Measurements from ENCODE around the gene NFIA.

The NFIA gene

DNA sequence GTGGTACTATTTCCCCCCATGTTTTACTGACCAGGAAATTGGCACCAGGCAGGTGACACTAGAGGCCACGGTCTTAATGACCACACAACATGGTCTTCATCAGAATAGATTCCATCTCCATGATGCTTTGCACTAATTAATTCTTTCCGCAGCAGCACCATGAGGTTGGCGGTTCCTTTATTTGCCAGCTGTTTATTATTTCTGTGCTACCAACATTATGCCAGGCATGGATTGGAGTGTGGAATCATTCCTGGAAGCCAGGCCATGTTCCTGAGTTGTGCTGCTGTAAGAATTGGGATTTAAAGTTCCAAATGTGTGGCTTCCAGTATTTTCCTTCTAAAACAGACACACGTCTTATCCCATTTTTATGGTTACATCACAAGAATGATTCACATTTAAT, 107.8 kb downstream of the NFIA start:
- no peak for DNase-seq

DNA sequence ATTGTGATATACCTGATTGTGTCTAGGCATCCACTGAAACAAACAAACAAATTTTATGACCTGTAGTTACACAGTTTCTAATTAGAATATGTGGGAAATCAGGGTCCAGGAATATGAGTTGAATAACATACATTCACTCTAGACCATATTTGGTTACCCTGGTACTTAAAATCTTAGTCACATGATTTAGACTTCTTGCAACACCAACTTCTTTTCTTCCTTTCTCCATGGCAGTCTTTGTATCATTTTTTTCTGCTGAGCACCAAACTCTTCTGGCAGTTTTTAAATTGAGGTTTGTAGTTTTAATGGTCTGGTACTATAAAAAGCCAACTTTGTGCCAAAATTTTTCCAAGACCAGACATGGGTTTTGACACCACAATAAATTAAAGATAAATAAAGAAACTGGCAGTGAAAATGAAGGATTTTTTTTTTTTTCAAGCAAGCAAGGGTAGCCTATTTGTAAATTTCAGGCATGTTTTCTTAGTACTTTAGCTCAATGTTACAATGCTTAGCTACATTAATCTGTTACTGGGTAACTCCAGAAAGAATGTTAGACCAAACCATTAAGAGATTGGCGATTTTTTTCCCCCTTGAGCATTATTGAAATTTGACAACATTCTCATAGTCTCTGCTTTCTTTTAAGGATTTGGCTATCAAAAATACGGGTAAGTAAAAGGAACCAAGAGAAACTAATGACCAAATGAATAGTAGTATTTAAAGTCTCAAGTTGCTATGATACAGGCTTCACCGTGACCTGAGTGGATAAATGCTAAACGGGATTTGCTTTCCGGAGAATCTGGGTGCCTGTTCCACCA, 108.5 kb downstream of the NFIA start:
- no peak for DNase-seq

DNA sequence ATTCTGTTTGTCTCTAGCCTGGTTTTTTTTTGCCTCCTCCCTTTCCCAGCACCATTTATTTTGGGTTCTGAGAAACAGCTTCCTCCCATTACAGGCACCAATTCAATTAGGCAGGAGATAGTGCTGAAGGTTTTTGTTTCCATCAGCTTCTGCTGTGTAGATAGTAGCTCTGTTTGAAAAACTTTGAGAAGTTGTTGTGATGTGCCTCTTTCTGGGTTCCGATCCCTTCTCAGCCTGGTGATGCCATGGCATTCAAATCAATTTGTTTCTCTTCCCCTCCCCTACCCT, 109.0 kb downstream of the NFIA start:
- DNase-seq = no peak

DNA sequence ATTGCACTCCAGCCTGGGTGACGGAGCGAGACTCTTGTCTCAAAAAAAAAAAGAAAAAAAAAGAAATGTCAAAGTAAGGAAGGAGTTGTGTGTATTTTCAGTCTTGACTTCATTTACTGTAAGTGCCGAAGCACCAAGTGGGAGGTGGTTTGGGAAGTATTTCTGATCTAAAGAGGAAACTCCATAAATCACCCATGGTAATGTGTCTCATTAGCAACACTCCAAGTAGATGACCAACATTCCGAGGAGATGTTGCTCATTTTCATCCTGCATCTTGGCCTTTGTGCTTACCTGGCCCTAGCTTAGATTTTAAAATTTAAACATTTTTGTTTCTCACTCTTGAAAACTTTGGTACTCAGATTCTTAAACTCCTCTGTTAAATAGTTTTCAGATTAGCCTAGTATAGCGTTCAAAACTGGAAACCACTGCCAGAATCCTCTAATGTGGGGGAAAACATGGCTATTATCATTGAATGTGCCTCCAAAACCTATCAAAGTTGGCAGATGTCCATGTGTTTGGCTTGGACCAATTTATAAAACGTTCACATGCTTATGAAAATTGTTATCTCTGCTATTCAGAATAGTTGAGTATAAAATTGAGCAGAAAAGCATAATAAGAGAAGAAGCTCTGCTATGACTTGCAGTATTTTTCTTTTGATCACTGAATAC, 110.4 kb downstream of the NFIA start:
- DNase-seq = no peak

DNA sequence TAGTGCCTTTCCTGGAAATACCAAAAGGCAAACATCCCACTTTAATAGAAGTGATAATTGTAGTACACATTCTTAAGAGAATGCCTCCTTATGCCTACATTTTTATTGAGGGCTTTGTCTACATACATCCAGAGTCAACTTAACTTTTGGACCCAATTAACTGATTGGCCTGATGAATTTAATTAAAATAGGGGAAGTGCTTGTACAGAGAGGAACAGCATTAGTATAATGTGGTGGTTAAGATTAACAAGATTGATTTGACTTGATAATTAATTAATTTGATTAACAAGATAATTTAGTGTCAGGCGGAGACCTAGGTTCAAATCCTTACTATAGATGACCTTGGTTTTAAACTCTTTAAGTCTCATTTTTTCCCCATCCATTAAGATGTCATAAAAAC, 111.4 kb downstream of the NFIA start:
- DNase-seq = no peak

DNA sequence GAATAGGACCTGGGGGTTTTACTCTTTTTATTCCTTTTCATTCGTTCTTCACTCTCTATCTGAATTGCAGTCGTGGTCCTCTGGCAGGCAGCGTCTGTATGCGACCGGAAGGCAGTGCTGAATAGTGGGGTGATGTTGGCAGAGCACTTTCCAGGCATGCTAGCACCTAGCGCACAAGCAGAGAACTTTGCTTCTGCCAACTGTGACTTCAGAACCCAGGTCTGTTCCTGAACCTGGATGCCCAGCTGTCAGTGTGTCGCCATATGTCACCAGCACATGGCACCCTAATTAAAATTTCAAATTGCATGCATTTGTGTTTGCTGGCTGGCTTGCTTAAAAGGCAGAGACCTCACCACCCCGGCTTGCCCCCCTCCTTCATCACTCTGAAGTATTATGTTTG, 116.2 kb downstream of the NFIA start:
- no peak for DNase-seq

DNA sequence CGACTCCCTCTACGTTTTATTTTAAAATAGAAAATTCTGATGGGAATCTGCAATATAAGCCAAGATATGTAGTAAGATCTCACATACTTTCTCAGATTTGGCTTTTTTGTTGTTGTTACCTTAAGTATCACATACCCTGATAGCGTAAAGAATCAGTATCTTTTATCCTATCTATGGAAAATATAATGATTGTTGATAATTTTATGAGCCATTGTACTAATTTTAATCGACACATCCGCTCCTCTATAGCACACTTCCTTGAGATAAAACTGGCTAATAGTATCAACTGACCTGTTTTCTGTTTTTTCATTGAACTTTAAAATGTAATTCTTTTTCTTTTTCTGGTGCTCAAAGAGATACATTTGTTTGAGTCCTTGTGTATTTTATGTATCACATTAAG, 118.7 kb downstream of the NFIA start:
- no peak for DNase-seq

DNA sequence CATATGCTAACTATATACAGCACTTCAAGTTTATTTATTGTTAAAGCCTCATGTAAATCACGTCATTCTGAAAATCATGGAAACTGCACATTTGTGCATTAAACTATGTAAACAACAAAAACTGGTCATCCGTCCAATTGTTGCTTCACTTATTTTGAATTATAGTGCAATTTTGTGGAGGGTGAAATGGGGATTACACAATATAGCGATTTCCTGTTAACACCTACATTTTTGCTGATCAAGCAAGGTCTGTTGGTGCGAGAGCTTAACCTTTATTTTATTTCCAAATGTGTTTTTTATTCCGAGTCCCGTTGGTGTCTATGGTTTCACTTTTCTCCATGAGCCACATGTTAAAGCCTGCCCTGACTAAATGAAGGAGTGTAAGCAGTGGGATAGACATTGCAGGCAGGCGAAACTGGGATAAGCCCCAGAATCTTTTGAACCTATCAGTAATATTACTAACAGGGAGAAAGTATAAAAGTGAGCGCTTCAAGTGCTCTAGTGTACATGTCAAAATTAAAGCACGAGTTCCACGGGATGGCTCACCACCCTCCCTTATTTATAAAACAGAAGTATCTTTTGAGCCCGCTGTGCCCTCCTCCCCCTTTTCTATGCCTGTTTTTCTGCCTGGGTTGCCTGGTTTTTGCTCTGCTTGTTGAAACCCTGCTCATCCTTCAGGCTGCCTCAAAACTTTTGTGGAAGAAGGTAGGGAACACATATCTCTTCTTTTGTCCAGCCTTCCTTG, 120.7 kb downstream of the NFIA start:
- no peak for DNase-seq

DNA sequence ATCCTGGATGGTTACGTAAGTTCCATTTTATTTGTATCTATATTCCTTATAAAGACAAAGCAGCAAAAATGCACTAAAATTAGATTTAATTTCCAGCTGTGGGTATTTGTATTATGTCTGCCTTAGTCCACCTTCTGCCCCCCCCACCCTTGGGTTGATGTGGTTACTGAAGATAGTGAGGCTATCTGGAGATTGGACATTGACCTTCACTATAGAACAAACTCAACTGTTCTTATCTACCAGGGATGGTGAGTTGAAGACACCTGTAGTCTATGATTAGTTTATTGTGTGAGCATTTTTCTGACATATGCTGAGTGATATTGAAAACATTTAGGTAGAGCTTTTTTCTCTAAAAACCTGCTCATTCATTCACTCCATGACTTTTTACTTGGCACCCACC, 122.2 kb downstream of the NFIA start:
- no peak for DNase-seq

DNA sequence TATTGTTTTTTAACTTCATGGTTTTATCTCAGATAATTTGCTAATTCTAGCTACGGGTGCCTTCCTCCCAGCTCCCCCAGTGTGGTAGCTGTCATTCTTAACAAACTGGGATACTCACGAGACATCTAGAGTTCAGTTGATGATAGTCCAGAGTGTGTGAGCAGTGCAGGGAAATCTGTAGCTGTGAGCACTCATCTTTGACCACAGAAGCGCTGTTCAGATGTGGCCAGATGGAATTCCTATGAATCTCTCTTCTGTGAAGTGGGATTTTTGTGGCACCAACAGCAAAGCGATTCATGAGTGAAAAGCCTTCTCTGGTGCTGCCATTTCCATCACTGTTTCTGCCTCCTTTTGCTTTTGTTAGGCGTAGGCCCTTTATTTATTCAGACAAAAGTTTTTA, 125.1 kb downstream of the NFIA start:
- DNase-seq = no peak

DNA sequence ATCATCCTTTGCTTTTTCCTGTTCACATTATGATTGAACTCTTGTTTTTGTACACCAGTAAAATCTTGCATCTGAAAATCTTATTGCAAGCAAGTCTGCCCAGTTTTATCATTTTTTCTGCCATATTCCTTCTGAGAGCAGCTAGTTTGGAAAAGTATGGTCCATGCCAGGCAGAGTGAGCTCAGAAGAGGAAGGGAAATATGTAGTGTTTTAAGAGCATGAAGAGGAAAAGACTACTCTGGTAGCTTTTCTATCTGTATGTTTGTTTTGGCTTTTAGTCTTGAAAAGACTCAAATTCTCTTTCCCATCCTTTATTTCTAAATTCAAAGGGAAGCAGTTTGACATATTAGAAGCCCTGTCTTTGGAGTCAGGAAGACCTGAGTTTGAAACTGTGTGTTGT, 125.8 kb downstream of the NFIA start:
- no peak for DNase-seq

DNA sequence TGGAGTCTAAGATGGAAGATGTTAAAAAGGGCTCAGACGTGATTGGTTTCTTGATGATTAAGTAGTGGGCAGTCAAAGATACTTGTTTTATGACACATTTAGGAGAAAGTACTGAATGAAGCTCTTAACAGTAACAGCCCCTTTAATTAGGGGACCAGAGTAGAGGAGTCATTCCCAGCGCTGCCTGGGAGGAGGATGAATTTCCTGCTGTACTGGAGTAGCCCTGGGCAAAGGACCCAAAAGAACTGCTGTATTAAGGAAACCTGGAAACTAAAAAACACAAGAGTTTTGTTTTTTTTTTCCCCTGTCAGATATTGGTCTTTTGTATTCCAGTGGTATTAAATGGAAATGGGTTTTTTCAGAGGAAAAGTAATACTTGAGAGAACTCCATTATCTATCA, 126.5 kb downstream of the NFIA start:
- no peak for DNase-seq

DNA sequence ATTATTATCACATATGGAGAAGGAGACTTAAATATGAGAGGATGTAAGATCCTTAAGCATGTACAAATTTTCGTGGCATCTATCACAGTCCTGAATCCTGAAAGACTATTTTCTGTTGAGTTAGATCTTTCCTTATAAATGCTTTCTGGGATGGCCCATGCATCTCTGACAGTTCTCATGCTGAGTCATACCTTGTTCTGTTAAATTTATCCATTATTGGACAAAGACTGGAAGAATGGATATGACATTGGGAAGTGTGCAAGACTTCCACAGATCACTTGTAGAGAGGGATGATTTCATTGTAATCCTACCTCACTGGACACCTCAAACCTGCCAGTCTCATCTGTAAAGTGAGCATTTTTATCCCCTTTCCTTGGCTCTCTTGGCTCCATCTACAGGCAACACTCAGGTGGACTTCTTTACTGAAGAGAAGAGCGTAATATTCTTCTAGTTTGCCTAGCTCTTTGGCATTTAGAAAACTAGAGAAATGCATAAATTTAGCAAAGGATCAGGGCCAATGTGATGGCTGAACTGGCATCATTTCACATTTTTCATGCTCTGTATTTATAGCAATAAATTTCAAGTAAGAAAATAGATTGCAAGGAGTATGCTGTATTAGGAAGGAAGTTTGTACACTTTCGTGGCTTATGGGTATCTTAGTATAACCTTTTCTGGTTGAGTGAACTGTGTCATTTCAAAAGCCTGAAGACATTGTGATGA, 128.2 kb downstream of the NFIA start:
- DNase-seq = no peak

DNA sequence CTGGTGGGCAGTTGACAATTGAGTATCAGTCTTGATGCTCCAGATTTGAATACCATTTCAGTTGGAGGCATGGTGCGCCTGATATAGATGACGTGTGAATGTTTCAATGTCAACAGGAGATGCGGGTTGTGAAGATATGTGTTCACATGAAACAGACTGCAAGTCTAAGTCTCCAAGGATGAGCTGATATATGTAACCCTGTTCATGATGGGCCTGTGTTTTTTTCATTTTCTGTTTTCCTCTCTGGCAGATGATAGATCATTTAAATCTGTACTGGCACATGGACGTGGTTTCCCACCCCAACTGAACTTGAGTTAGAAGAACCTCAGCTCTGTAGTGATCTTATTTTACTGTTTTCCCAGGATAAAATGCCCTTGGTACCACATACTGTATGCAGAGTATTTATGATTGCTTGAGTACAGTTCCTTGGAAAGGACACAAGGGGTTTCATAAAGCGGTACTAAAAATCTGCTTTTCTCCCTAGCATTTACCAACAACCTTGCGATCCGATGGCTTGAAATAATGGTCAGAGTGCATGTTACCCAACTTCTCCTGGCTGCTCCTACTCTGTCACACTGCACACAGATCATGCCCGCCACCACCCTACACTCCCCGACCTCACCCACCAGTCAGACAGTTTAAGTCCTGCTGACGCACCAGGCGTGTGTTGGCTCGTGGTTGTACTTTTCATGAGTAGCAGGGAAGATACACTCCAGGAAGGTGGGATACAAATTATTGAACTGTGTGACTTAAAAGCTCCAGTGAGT, 131.1 kb downstream of the NFIA start:
- DNase-seq = no peak

DNA sequence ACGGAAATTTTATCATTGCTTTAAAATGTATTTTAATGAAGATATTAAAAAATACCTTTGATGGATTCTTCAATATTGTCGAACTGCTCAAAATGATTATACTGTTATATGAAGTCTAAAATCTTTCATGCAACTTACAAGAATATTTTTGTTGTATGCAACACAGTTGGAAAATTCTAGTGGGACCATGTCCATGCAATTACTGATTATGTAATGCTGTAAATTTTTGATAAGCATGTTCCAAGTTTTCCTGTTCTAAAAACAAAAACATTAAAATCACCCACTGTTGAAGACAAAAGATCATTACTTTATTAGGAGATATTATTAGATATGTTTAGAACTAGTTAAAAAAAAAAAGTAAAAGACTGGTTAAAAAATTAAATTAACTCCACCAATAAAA, 132.8 kb downstream of the NFIA start:
- DNase-seq = no peak

DNA sequence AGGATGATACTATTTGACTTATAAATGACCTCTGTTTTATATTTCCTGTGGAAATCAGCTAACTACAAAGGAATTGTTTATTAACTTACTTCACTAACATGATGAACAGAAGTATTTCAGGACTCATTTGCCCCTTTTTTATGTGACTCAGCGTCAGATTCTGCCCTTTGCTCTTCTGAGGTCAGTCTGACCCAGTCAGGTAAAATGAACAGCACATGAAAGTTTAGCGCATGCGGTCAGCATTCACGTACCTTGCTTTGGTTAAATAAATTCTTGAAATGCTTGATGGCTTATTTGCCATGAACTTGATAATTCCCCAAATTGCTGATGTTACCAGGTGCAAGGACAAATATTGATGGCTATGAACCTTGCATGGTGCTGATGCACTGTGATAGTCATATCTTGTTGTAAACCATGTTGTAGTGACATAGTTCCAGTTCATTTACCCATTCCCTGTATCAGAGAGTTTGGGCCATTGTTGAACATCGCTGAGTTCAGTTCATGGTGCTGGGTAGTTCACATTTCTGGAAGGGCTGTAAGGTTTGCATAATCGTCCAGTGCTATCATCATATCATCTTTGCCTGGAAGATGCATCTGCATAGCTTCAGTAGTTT, 133.4 kb downstream of the NFIA start:
- no peak for DNase-seq

DNA sequence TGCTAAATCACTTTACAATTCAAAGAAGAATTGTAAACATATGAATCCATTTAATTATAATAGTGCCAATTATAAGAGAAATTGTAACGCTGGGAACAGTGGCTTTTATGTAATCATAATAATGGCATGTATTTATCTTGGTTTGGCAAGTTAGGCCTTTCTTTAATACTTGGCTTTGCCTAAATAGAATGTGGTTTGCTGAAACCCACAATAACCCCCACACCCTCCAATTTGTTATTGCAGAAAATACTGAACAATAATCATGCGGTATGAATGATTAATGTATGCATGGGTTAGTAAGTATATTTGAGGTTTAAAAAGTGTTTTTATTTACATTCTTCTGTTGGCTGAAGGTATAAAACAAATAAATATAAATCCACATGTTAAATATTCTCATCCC, 138.2 kb downstream of the NFIA start:
- no peak for DNase-seq

DNA sequence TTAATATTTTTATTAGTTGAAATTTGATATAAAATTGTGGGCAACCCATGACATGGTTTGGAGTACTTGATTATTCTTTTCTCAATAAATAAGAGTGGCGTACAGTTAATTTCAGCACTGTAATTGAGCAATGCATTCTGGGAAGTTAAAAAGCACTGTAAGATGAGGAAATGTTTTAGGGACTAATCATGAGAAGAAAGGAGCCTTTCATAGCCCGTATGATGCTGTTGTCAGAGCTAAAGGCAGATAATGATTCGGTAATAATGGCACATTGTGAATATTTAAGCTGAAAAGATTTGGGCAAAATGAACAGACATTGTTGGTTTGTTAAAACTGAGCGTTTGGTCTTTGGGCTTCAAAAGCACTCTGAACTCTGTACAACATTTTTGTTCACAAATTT, 139.3 kb downstream of the NFIA start:
- no peak for DNase-seq

DNA sequence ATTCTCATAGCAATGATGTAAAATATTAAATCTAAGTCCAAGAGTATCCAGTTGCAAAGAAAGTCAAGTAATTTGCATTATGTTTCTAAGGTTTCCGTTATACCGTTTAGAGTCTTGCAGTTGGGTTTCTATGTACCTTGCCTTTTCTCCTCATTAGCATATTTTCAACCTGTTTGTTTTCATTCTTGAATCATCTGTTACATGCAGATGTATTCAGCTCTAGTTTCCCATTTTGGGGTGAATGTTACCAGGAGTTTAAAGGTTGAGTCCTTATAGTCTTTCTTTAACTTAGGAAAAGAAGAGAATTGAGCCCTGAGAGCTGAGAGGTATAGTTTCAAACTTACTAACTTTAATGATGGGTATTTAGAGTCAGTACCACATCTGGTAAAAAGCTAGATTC, 139.9 kb downstream of the NFIA start:
- no peak for DNase-seq

DNA sequence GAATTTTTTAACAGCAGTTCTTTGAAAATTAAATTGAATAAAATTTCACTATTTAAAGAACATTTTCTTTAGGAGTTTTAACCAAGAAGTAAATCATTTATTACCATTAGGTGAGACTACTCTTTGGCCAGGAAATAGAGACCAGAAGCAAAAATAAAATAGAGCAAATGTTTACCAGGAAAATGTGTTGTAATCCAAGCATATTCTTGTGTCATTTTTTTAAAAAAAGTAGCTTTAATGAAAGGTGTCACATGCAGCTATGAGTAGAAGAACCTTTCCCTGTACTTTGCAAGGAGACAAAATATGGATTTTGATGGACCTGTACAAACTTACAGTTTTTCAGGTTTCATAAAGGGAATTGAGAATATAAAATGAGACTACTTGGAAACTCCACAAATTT, 140.8 kb downstream of the NFIA start:
- no peak for DNase-seq

DNA sequence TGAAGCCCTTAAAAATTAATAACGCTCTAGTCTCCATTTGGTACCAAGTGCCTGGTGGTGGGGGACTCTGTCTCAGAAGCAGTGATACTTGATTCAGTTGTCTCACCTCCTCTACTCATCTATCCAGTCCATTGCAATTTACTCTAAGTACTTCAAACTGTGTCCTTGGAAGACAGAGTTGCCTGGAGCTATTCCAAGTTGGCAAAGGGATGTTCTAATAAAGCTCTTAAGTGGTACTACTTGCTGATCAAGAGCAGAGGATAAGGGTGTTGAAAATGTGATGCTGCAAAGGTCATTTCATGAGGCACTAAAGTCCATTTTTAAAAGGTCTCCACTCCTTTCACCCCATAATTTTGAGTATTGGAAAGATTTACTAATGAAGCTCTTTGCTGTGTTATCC, 142.2 kb downstream of the NFIA start:
- no peak for DNase-seq

DNA sequence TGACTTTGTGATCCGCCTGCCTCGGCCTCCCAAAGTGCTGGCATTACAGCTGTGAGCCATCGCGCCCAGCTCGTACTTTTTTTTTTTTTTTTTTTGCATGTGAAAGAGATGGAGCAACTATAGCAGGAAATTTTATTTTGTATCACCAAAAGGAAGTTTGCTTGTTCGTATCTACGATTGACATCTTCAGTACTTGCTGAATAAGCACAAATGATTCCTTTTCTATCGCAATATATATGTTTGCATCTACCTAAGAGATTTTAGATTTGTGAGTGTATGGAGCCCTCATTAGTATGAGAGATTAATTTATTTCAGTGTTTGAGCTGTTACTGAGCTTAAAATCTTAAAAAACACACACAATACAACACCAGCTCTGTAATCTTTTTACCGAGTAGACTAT, 143.1 kb downstream of the NFIA start:
- DNase-seq = no peak
